ENCODE data around the gene COA8.

COA8 gene

GRCh38 chr14:103526247-103526913 is 36.4 kb upstream of the COA8 start:
- DNase-seq = no peak

DNA sequence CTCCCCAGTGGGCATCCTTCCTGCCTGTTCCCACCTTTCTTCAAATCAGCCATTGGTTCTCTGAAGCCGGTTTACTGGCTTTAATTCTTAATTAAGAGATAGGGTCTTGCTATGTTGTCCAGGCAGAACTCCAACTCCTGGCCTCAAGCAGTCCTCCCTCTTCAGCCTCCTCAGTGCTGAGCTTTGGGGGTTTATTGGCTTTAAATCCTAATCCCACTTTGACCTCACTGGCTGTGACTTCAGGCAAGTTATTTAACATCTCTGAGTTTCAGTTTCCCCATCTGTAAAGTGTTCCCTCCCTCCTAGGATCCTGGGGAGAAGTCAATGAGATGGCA is 35.9 kb upstream of the COA8 start:
- no peak for DNase-seq

GRCh38 chr14:103527408-103528145 is 35.2 kb upstream of the COA8 start:
- DNase-seq = no peak

DNA sequence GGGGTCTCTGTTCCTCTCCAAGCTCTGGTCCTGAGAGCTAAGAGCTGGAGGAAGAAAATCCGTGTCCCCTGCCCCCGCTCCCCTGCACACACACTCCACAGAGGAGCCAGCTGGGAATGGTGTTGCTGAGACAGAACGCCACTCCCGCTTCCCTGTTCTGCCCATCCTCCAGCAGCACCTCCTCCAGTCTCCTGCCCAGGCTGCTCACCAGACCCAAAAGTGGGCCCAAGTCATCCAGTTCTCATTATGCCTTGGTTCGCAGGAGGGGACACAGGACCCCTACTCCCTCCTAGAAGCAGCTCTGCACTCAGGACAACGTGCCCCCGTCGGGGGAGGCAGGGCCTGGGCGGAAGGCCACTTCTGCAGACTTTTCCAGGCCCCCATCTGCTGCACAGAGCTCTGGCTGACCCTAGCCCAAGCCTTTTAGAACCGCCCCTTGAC is 34.6 kb upstream of the COA8 start:
- no peak for DNase-seq

- DNase-seq = peak; percentile 60
These were observed 34.0 kb upstream of the COA8 start, which contains the start of gene TRMT61A for GRCh38 chr14:103528587-103529382. Gene TRMT61A (plus strand): TSS chr14:103529196. CDS start chr14:103529979, 783 bp downstream.

- no peak for DNase-seq
These were observed 33.1 kb upstream of the COA8 start for GRCh38 chr14:103529383-103530365.

- peak; percentile 18 for DNase-seq
These were observed 32.4 kb upstream of the COA8 start for GRCh38 chr14:103530390-103530789.

GRCh38 chr14:103530831-103531230 is 31.9 kb upstream of the COA8 start:
- DNase-seq = no peak

DNA sequence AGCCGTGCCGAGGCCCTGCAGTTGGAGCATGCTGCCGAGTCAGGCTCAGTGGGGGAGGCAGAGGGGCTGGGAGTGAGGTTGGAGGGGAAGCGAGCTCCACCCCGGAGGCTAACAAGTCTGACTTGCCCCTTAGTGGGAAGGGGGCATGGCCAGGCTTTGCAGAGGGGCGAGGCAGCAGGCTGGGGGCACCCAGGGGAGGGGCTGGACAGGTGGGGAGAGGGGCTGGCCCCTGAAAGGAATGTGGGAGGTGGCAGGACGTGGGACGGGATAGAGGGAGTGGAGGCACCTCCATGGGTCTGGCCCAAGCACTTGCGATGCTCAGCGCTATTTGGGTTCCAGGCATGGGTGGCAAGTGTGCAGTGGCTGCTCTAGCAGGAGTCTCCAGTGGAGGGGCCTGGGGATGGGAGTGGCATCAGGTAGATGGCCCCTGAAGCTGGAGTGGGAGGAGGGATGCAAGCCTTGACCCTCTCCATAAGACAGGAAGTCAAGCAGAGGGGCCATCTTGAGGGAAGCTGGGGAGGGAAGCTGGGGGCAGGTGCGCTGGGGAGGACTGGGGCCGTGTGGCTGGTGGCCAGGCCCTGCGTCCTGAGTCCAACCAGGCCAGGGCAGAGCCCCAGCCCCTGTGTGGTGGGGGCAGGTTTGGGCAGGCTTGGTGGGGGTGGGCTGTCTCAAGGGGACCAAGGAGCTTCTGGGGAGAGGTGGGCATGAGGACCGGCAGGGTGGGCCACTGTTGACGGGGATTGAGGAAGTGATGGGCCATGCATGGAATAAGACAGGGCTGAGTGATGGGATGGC is 31.1 kb upstream of the COA8 start:
- no peak for DNase-seq

DNA sequence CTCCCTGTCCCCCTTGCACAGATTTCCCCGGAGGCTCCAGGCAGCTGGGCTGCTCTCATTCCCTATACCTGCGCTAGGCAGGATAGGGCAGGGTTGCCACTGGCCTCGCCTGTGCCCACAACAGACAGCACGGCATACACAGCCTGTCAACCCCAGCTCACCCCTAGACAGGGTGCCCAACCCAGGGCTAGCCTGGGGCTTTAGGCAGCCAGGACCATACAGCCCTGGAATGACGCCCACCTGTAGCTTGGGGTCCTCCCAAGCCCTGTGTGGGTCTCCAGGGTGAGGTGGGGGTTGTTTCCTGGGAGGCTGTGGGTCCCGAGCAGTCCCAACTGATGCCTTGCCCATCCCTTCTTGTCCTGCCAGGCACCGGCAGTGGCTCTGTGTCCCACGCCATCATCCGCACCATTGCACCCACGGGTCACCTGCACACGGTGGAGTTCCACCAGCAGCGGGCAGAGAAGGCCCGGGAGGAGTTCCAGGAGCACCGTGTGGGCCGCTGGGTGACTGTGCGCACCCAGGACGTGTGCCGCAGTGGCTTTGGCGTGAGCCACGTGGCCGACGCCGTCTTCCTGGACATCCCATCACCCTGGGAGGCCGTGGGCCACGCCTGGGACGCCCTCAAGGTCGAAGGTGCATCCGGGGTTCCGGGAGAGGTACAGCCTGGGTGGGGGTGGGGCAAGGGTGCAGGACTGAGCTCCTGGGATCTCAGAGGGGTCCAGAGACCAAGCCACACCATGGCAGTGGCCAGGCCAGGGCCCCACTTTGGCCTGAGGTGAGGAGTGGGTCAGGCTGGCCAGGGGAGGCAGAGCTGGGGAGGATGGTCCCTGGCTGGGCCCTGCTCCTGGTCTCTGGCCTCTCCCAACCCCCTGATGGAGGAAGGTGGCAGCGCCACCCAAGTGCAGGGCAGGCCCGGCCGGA is 30.3 kb upstream of the COA8 start:
- DNase-seq = no peak

DNA sequence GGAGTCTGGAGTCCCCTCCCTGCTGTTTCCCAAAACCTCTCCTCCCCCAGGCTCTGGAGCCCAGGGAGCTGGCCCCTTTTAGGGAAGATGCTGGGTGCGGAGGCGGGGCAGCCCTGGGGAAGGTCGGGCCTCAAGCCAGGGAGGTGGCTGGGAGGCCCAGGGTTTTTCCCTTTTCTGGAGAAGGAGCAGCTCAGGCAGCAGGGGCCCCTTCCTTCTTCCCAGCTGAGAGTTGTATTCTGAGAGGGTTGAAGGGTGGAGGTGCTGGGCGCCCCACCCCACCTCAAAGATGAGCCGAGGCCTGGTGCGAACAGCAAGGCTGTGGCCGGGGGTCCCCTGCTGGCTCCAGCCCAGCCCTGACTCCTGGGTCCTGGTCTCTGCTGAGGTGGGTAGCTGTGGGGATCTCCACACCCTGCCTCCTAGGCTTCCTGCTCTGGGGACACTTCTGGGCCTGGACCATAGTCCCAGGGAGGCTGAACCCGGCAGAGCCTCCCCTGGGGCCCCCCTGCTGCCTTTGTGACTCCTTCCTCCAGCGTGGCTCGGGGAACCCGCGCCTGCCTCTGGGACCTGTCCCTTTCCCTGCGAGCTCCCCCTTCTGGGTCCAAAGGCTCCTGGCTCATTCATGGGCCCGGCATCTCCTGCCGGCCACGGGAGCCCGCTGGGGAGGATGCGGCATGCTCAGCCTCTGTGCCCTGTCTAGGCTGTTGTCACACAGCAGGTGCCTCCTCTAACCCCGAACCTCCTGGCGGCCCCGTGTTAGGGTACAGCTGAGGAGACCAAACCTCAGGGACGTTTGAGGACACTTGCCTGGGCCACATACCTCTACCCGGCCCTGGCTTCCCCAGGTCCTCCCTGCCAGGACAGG is 29.4 kb upstream of the COA8 start:
- DNase-seq = no peak

DNA sequence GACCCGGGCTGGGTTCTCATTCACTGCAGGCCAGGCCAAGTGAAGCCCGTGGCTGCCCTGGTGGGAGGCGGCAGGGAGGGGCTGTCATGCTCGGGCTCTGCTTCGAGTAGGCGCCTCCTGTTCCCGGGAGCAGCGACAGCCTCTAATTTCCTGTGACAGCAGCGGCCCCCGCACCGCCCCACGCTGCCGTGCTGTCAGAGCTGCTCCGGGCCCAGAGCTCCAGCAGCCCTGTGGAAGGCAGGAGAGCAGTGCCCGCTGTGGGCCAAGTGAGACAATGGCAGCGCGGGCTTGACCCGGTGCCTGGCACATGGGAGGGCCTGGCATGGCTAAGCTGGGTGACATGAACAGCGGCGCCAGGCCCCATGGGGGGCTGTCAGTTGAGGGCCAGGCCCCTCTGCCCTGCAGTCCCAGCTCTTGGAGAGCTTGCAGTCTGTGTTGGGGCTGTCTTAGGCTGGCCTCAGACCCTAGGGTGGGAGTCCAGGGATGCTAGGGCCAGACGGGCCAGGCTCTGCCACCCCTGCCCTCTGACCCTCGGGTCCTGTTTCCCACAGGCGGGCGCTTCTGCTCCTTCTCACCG is 28.7 kb upstream of the COA8 start:
- DNase-seq = no peak

- no peak for DNase-seq
These were observed 28.1 kb upstream of the COA8 start for GRCh38 chr14:103534576-103535061.

DNA sequence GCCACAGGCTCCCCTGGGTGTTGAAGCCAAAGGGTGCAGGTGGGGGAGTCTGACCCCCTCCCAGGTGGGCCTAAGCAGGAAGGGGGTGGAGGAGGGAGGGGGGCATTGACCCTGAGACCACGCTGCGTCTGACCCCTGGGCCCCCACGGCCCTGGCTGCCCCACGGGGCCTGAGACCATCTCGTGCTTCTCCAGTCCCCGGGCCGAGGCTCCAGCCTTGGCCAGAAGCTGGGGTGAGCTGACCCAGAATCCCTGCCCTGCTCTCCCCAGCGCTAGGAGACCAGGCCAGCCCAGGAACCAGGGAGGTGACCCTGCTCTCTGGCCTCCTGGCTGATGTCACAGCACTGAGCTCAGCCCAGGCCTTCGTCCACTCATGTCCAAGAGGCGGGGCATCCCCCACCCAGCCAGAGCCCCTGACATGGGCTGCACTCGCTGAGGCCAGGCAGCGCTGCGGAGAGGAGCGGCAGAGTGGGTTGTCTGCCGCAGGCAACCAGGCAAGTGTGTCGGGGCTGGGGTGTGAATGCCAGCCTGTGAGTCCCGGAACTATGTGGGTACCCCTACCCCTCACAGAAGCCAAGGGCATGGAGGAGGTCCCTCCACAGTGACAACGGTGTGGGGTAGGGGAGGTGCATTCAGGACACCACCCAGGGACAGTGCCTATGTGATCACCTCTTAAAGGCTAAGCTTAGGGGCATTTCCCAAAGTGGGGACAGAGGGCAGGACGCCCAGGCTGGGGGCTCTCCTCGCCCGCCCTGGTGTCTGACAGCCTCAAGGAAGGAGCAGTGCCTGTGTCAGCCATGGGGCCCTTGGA is 27.5 kb upstream of the COA8 start:
- no peak for DNase-seq

DNA sequence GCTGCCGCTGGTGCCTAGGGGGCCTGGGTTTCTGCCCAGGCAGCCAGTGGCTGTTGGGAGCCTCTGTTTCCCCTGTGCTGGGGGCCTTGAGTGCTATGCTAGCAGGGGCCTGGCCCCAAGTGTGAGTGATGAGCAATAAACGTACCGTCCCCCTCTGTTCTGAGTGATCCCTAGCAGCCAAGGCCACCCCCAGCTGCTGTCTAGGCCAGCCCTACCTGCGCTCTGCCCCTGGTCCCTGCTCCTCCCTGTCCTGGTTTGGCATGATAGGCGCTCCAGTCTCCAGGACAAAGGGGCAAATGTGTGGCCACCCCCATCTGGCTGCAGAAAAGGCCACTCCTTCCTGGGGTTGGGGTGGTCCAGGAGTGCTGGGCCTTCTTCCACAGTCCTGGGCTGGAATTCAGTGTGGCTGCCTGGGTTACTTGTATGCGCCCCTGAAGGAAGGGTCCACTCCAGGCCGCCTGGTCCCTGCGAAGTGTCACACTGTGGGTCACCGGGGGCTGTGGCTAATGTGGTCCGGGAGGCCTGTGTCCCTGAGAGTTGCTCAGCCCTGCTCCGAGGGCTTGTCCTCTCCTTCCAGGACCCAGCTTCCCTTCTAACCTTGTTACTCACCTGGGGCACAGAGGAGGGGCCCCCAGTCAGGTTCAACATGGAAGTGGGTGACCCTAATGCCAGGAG is 26.7 kb upstream of the COA8 start:
- no peak for DNase-seq

- DNase-seq = no peak
These were observed 26.1 kb upstream of the COA8 start for GRCh38 chr14:103536693-103537092.
